Measurements from ENCODE around the gene TMEM161A.
"Not testable (repeated sequence)": the region's sequence is repeated elsewhere in the genome, so short reads cannot be mapped to it uniquely, and the experiment has no call there.

TMEM161A gene

DNA sequence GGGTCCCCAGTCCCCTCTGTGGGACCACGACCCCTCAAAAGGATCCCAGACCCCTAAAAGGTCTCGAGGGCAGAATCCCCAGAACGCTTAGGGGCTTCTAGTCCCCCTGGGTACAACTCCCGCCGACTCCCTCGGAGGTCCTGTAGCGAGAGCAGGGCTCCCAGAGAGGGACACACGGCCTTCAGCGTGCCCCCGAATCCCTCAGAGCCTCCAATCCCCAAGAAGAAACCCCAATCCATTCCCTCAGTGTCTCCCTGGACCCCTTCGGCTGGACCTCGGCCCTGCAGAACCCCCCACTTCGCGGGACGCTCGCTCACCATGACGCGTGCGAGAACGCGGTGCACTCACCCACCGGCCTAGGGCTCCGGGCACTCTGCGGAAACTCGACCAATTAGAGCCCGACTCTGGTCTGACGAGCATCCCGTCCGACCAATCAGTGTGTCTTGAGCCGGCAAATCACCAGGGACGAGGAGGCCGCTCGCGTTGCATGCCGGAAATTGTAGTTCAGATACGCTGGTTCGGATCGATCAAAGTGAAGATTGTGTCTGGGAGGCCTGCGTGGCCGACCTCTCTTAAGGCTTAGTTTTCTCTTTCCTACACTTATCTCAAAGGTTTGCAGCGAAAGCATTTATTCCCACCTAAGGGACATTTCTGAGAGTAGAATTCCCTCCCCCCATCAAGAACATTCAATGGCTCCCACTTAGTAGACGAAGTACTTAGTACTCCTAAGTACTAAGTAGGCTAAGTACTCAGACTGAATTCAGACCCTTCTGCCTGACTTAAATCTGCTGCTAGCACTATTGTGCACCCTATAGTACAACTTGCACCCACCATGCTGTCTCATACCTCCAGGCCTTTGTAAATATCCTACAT is at the start of gene TMEM161A:
Gene TMEM161A, minus strand, starts transcription at position 370 of the 873 bp plus-strand sequence. Its CDS starts 50 bp downstream, at position 320.
- peak; percentile 98 for DNase-seq

DNA sequence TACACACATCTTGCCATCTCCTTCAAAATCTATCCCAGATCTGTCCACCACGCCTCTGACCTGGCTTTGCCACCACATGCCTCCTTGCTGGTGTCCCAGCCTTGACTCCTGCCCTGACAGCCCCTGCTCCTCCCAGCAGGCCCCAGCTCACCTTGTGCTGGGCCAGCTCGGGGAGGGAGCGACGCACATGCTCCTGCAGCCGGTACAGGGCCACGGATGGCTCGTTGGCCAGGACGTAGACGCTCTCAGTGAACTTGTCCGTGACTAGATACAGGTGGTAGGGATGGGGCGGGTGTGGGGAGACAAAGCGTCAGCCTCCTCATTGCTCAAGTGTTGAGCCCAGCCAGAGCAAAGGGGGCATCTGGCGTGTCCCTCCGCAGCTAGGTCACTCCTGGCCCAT is 48.5 kb upstream of the TMEM161A start:
- DNase-seq: no peak

- DNase-seq: peak; percentile 73
Observed at GRCh38 chr19:19185853-19186740, 47.8 kb upstream of the TMEM161A start.

GRCh38 chr19:19181488-19181998 is 43.3 kb upstream of the TMEM161A start:
- no peak for DNase-seq

GRCh38 chr19:19179548-19180441 is 41.5 kb upstream of the TMEM161A start:
- no peak for DNase-seq

DNA sequence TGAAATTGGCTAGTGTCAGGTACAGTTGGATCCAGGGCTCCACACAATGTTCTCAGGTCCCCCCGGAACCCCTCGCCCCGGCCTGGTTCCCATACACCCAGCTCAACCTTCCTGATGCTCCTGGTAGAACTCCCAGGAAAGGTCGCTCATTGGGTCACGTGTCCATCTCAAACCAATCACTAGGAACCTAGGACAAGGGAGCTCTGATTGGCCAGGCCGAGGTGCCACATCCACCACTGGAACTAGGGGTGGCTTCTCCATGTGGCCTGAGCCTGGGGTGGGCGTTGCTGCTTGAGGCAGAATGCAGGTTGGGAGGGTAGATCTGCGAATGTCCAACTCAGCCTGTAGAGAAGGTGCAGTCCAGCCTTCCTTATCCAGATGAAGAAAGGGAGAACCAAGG is 38.7 kb upstream of the TMEM161A start:
- no peak for DNase-seq

GRCh38 chr19:19173243-19173642 is 35.0 kb upstream of the TMEM161A start:
- DNase-seq: not testable (repeated sequence)

DNA sequence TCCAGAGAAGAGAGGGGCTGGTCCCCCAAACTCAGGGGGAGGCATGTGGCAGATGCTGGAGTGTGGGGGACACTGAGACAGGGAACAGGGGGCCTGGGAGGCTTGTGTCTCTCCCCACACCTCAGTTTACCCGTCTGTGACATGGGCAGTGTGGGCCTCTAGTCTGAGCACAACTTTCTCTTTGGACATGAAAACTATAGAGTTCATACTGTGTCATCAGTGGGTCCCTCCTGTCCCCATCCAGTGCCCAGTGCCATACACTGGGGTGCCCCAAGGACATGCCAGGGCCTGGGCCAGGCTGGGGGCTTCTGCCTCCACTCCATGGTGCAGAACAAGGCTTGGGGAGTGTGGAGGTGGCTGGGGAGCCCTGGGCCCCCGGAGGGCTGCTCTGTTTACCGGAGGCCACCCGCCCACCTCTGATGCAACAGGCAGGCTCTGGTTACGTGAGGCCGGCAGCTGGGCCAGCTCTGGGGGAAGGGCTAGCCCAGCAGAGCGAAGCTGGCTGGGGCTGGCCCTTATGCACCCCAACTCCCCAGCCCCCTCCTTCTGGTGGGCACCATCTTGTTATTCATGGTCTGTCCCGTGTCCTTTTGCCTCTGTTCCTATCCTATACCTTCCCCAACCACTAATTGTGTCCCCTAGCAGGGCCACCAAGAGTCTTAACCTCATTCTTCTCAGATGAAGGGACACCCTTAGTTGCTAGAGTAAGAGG is 33.7 kb upstream of the TMEM161A start:
- DNase-seq: no peak

DNA sequence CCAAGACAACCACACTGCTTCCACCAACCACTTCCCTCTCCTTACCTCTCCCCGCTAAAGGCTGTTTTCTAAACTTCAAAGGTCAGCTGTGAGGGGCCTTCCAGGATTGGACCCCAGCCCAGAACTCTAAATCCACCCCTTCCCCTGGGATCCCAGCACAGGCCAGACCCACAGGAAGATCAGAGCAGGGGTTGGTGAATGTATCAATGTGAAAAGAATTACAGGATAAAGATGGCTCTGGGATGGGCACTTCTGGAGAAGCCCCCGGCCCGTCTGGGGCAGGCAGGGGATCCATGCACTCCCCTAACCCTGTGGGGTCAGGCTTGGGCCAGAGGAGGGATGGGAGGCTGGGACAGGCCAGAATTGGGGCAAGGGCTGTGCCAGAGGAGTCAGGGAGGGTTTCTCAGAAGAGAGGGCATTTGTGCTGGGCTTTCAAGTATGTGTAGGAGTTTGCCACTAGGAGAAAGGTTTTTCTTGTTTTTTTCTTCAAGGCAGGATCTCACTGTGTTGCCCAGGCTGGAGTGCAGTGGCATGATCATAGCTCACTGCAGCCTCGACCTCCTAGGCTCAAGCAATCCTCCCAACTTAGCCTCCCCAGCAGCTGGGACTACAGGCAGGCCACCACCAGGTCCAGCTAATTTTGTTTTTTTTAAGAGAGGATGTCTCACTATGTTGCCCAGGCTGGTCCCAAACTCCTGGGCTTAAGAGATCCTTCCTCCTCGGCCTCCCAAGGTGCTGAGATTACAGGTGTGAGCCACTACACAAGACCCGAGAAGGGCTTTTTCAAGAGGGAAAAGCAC is 32.8 kb upstream of the TMEM161A start:
- DNase-seq: no peak

GRCh38 chr19:19170053-19170872 is 32.0 kb upstream of the TMEM161A start, which contains the start of gene MEF2B:
Gene MEF2B, minus strand, starts transcription at chr19:19170263. Its CDS starts 19,528 bp downstream, at chr19:19150735.
- DNase-seq: peak; percentile 77

- no peak for DNase-seq
Observed at GRCh38 chr19:19169236-19170052, 31.2 kb upstream of the TMEM161A start.

DNA sequence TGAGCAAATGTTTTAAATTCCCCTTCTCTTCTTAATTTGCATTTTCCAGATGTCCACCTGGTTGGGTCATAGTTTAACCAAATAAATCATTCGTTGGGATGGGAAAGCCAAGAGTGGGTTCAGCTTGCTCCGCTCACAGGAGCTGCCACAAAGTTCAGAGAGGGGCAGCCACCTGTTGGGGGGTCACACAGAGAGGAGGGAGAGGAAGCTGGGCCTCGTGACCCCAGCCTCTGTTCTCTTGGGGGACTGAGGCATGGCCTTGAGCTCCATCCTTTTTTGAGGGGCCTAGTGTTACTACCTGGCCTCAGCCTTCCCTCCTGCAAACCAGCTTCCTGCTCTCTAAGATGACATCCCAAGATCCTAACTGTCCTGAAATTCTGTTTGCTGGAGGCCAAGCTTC is 29.3 kb upstream of the TMEM161A start:
- no peak for DNase-seq

GRCh38 chr19:19165396-19165795 is 27.1 kb upstream of the TMEM161A start:
- no peak for DNase-seq

DNA sequence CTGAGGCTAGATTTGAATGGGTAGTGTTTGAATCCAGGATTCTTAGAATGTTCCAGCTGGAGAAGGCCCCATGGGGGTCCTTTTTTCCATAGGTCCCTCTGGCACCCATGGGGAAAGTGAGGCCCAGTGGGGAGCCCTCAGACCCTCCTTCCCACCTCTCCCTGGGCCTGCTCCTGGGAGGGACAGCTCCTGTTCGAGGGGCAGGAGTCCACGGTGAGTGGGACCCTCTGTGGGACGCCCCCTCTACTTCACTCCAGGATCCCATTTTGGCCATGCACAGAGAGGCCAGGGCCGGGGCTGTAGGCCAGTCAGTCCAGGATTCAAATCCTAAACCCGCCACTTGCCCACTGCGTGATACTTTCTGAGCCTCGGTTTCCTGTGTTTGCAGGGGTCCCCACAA is 24.2 kb upstream of the TMEM161A start:
- DNase-seq: no peak

- no peak for DNase-seq
Observed at GRCh38 chr19:19160461-19161035, 22.3 kb upstream of the TMEM161A start.

- no peak for DNase-seq
Observed at GRCh38 chr19:19159534-19159933, 21.3 kb upstream of the TMEM161A start.

GRCh38 chr19:19157808-19158207 is 19.5 kb upstream of the TMEM161A start:
- no peak for DNase-seq

DNA sequence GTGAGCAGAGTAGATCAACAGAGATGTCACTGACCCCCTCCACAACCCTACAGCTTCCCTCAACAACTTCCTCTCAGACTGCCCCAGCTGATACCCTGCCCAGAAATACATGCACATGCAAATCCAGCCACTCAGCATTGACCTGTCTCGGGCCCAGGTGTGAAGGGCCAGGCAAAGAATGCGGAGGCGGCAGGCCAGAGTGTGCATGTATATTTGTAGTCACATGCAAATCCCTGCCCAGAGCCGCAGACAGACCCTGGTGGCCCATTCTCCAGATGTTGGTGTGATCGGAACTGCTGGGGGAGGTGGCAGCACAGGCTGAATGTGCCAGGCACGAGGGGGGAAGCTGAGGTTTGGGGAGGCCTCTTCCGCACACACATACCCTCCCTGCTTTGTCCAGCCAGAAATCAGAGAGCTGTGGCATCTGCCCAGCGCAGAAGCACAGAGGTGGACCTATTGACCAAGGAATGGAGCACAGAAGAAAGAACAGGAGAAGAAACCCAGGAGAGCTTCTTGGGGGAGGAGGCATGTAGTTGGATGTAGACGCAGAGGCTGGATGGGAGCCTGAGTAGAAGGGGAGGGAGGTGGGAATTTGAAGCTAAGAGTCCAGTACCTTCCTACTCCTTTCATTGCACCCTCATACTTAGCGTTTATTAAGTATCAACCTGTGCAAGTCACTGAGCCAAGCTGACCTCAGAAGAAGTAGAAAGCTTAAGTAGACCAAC is 17.4 kb upstream of the TMEM161A start:
- DNase-seq: no peak
